Medulla oblongata (tissue), 1 donor: ENCODE measurements around the gene PRRX1.

Experiments used
- DNase-seq: peaks from one replicate; pipeline ENCODE4 v3.0.0-alpha.2; 2015; ENCODE audit errors: extremely low spot score

Gene PRRX1

GRCh38 chr1:170691258-170691657 is 27.3 kb downstream of the PRRX1 start:
- no peak for DNase-seq

GRCh38 chr1:170692866-170693575 is 29.1 kb downstream of the PRRX1 start:
- no peak for DNase-seq

GRCh38 chr1:170694172-170694926 is 30.4 kb downstream of the PRRX1 start:
- DNase-seq, result no peak

GRCh38 chr1:170695955-170696590 is 32.1 kb downstream of the PRRX1 start:
- DNase-seq, result no peak

GRCh38 chr1:170696591-170697290 is 32.8 kb downstream of the PRRX1 start:
- DNase-seq, result peak; percentile 20

GRCh38 chr1:170697316-170697715 is 33.4 kb downstream of the PRRX1 start:
- no peak for DNase-seq

- peak; percentile 86 for DNase-seq
Measured at GRCh38 chr1:170698301-170699275, 34.7 kb downstream of the PRRX1 start.

GRCh38 chr1:170699696-170700095 is 35.8 kb downstream of the PRRX1 start:
- DNase-seq, result no peak

- DNase-seq, result no peak
Measured at GRCh38 chr1:170700842-170701615, 37.1 kb downstream of the PRRX1 start.

- no peak for DNase-seq
Measured at GRCh38 chr1:170701962-170702361, 38.0 kb downstream of the PRRX1 start.

- DNase-seq, result no peak
Measured at GRCh38 chr1:170703591-170703990, 39.7 kb downstream of the PRRX1 start.

GRCh38 chr1:170704256-170704655 is 40.3 kb downstream of the PRRX1 start:
- DNase-seq, result no peak

- no peak for DNase-seq
Measured at GRCh38 chr1:170705981-170706380, 42.0 kb downstream of the PRRX1 start.

GRCh38 chr1:170707117-170707516 is 43.2 kb downstream of the PRRX1 start:
- DNase-seq, result no peak

- no peak for DNase-seq
Measured at GRCh38 chr1:170707959-170708655, 44.2 kb downstream of the PRRX1 start.

- DNase-seq, result no peak
Measured at GRCh38 chr1:170711682-170712081, 47.8 kb downstream of the PRRX1 start.

- no peak for DNase-seq
Measured at GRCh38 chr1:170714163-170714562, 50.2 kb downstream of the PRRX1 start.

- no peak for DNase-seq
Measured at GRCh38 chr1:170714938-170715337, 51.0 kb downstream of the PRRX1 start.

GRCh38 chr1:170716835-170717429 is 53.0 kb downstream of the PRRX1 start:
- DNase-seq, result no peak
